ENCODE results near the gene SEMA3B.

- TF ChIP-seq CTCF (IDR thresholded peaks at IDR 0.05) (no peak), POLR2A (IDR thresholded peaks at IDR 0.05) (no peak)
Observed at GRCh38 chr3:50320853-50321335, 51.9 kb downstream of the SEMA3B start.

All from breast epithelium (tissue), 3 donors.